Raji (cell line): ENCODE results near the gene AOAH.

Source experiments
- POLR2A ChIP-seq: IDR thresholded peaks from 2 replicates; pipeline ENCODE4 v1.6.1; 2011; ENCODE audit warnings: low read depth, low read length, control low read depth; ENCODE audit not compliant: insufficient read depth

AOAH gene

GRCh38 chr7:36657036-36657660, 67.1 kb downstream of the AOAH start:
- no peak for TF ChIP-seq POLR2A

- no peak for TF ChIP-seq POLR2A
These were observed 69.9 kb downstream of the AOAH start for GRCh38 chr7:36654436-36654835.

GRCh38 chr7:36653663-36654355, 70.5 kb downstream of the AOAH start:
- TF ChIP-seq POLR2A, result no peak

- no peak for TF ChIP-seq POLR2A
These were observed 71.2 kb downstream of the AOAH start for GRCh38 chr7:36653008-36653662.

GRCh38 chr7:36652431-36652830, 71.9 kb downstream of the AOAH start:
- TF ChIP-seq POLR2A, result no peak

- TF ChIP-seq POLR2A, result no peak
These were observed 72.9 kb downstream of the AOAH start for GRCh38 chr7:36651404-36651803.

- TF ChIP-seq POLR2A, result no peak
These were observed 73.5 kb downstream of the AOAH start for GRCh38 chr7:36650766-36651312.

- TF ChIP-seq POLR2A, result no peak
These were observed 74.0 kb downstream of the AOAH start for GRCh38 chr7:36650320-36650719.

- TF ChIP-seq POLR2A, result no peak
These were observed 75.9 kb downstream of the AOAH start for GRCh38 chr7:36648441-36648840.

GRCh38 chr7:36644625-36645422, 79.5 kb downstream of the AOAH start:
- no peak for TF ChIP-seq POLR2A

GRCh38 chr7:36642414-36642813, 81.9 kb downstream of the AOAH start:
- no peak for TF ChIP-seq POLR2A

- no peak for TF ChIP-seq POLR2A
These were observed 82.3 kb downstream of the AOAH start for GRCh38 chr7:36642010-36642409.

- no peak for TF ChIP-seq POLR2A
These were observed 83.6 kb downstream of the AOAH start for GRCh38 chr7:36640682-36641081.

- no peak for TF ChIP-seq POLR2A
These were observed 84.5 kb downstream of the AOAH start for GRCh38 chr7:36639826-36640225.

- TF ChIP-seq POLR2A, result no peak
These were observed 85.6 kb downstream of the AOAH start for GRCh38 chr7:36638586-36639263.
